NCI-H82 treated with DMSO at 0.1 percent for 48 hours (cell line): ENCODE data around the gene ZBTB2.
A peak's percentile ranks its signal among the peaks of the same experiment; 100 is the strongest.
"Not testable (repeated sequence)": the region's sequence is repeated elsewhere in the genome, so short reads cannot be mapped to it uniquely, and the experiment has no call there.

Source experiments
- DNase-seq: peaks from one replicate; lab custom pipeline; 2025; ENCODE audit not compliant: unreplicated experiment; lab: John Stamatoyannopoulos, UW

Gene ZBTB2

DNA sequence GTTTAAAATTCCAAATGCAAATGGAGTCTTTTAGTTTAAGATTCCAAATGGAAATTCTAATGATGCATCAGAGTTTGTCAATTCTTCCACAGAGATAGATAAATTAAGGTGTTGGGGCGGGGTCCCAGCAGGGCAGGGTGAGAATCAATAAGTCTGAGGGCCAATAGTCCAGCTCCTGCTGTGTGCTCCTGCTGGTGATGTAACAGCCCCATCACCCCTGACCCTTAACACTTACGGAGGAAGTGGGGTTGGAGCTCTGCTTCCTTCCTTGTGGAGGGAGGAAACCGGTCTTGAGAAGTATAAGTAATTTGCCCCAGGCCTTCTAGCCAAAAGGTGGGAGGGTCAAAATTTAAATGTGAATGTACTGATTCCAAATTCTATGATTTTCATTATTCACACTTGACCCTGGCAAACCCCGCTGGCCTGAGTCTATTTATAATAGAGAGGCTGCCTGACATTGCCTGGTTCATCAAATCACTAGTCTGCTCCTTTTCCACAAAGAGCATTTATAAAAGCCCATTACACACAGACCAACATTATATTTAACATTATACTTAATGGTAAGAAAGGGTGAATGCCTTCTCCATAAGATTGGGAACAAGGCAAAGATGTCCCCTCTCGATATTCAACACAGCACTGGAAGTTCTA is 17.2 kb downstream of the ZBTB2 start:
- no peak for DNase-seq

DNA sequence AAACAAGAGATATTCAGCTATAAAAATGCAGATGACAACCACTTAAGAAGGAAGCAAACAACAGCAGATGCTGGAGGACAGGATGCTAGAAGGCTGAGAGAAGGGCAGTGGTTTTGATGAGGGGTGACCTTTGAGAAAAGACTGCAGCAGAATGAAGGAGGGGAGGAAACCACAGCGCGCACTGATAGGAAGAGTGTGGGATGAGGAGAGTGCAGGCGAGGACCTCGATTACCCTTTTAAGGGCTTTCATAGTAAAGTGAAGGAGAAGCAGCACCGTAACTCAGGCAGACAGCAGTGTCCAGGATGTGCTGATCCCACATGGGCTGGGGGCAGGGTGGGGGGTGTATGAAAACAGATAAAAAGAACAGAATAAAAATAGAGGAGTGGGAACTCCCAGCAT is 19.2 kb downstream of the ZBTB2 start:
- DNase-seq = no peak

DNA sequence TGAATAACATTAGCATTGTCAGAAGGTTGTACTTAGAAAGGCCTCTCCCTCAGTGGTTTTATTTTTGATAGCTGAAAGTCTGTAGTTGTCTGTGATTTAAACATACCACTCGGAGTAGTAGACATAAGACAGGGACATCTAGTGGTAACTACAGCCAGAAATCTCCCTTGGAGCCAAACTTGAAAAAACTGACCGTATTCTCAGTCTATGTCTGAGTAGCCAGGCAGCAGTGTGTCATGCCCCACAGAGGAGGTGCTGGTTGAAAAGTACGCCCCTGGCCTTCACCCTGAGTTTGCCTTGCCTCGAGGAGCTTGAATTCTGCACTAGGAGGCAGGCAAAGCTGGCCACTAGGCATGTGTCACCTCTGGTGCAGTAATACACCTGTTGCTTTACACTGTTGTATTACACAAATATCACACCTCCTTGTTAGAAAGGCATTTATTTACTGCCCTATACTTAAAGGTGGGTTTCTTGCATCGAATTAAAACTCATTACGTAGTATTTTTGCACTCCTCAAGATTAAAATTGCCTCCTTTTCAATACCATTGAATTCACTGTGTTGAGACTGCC is 20.8 kb downstream of the ZBTB2 start:
- no peak for DNase-seq

GRCh38 chr6:151365233-151365632 is 26.1 kb downstream of the ZBTB2 start:
- no peak for DNase-seq

GRCh38 chr6:151359486-151359885 is 31.9 kb downstream of the ZBTB2 start:
- no peak for DNase-seq

DNA sequence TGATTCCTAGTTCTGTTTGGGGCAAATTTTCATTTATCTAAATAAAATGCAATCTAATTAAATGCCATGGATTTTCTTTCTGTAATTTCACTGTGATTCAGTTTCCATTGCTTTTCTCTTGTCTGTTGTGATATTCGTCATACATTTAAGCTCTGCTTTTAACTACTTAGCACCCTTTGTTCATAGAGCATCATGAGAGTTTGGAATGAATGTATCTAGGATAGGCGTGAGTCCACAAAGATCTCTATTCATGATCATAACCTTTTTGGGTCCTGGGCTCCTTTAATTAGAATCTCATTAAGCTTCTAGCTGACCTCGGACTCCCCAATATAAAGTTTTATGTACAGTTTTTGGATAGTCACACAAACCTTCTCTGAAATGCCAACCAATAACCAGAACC is 32.9 kb downstream of the ZBTB2 start:
- no peak for DNase-seq

DNA sequence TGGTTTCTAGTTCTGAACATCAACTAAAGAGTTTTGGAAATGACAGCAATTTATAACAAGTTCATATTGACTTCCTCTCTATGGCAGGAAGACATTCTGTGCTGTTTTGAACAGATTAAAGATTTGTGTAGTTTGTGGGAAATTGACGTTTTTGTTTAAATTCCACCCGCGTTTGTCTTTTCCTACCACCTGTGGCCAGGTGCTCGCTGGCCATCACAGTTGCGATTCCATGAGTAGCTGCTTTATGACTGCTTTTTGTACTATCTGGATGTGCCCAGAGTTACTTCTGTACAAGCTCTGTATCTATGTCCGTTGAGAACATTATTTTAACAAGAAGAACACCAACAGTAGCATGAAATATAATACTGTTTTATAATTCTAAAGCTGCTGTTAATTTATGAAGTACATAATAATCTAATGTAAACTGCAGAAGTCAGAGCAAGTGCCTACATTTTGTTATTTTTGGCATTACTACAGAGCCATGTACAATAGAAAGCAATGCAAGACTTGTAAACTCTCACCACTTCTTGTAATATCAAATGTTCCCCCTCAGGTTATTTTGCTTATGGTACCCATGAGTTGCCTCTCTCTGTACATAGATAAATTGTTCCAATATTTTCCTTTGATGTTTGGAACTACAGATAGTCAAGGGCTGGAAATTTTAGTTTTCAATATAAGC is 33.5 kb downstream of the ZBTB2 start:
- DNase-seq = no peak

DNA sequence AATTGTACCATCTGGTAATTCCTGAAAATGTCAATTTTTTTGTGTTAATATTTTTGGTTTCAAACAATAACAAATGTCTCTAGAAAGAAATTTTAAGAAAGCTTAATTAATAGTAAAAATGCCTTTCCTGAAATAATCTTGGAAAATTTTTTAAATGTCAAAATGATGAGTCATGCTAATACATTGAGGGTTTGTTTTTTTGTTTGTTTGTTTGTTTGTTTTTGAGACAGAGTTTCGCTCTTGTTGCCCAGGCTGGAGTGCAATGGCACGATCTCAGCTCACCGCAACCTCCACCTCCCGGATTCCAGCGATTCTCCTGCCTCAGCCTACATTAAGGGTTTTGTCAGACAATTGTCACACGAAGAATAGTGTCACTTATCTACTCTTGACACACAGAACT is 34.4 kb downstream of the ZBTB2 start:
- not testable (repeated sequence) for DNase-seq

DNA sequence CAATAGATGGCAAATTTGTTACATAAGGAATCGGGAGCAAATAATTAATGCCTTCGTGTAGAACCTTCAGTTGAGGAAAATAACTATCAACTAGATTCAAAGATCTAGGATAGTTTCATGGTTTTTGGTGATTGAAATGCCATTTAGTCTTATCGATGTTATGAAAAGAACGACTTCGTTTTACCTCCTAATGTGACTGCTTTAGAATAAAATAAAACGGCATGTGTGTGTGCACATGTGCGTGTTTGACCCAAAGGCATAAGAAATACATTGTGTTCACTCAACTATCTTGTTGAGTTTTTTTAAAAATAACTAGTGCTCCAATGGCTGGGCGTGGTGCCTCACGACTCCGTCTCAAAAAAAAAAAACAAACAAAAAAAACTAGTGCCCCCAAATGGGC is 37.6 kb downstream of the ZBTB2 start:
- no peak for DNase-seq

DNA sequence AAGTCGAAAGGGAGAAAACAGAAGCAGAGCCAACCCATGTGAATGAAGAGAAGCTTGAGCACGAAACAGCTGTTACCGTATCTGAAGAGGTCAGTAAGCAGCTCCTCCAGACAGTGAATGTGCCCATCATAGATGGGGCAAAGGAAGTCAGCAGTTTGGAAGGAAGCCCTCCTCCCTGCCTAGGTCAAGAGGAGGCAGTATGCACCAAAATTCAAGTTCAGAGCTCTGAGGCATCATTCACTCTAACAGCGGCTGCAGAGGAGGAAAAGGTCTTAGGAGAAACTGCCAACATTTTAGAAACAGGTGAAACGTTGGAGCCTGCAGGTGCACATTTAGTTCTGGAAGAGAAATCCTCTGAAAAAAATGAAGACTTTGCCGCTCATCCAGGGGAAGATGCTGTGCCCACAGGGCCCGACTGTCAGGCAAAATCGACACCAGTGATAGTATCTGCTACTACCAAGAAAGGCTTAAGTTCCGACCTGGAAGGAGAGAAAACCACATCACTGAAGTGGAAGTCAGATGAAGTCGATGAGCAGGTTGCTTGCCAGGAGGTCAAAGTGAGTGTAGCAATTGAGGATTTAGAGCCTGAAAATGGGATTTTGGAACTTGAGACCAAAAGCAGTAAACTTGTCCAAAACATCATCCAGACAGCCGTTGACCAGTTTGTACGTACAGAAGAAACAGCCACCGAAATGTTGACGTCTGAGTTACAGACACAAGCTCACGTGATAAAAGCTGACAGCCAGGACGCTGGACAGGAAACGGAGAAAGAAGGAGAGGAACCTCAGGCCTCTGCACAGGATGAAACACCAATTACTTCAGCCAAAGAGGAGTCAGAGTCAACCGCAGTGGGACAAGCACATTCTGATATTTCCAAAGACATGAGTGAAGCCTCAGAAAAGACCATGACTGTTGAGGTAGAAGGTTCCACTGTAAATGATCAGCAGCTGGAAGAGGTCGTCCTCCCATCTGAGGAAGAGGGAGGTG is 38.7 kb downstream of the ZBTB2 start:
- no peak for DNase-seq

DNA sequence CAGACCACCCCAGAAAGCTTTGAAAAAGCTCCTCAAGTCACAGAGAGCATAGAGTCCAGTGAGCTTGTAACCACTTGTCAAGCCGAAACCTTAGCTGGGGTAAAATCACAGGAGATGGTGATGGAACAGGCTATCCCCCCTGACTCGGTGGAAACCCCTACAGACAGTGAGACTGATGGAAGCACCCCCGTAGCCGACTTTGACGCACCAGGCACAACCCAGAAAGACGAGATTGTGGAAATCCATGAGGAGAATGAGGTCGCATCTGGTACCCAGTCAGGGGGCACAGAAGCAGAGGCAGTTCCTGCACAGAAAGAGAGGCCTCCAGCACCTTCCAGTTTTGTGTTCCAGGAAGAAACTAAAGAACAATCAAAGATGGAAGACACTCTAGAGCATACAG is 39.6 kb downstream of the ZBTB2 start:
- no peak for DNase-seq

GRCh38 chr6:151351146-151351700 is 40.1 kb downstream of the ZBTB2 start:
- DNase-seq = no peak

DNA sequence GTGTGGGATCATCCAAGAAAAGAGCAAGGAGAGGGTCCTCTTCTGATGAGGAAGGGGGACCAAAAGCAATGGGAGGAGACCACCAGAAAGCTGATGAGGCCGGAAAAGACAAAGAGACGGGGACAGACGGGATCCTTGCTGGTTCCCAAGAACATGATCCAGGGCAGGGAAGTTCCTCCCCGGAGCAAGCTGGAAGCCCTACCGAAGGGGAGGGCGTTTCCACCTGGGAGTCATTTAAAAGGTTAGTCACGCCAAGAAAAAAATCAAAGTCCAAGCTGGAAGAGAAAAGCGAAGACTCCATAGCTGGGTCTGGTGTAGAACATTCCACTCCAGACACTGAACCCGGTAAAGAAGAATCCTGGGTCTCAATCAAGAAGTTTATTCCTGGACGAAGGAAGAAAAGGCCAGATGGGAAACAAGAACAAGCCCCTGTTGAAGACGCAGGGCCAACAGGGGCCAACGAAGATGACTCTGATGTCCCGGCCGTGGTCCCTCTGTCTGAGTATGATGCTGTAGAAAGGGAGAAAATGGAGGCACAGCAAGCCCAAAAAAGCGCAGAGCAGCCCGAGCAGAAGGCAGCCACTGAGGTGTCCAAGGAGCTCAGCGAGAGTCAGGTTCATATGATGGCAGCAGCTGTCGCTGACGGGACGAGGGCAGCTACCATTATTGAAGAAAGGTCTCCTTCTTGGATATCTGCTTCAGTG is 40.8 kb downstream of the ZBTB2 start:
- DNase-seq = no peak

DNA sequence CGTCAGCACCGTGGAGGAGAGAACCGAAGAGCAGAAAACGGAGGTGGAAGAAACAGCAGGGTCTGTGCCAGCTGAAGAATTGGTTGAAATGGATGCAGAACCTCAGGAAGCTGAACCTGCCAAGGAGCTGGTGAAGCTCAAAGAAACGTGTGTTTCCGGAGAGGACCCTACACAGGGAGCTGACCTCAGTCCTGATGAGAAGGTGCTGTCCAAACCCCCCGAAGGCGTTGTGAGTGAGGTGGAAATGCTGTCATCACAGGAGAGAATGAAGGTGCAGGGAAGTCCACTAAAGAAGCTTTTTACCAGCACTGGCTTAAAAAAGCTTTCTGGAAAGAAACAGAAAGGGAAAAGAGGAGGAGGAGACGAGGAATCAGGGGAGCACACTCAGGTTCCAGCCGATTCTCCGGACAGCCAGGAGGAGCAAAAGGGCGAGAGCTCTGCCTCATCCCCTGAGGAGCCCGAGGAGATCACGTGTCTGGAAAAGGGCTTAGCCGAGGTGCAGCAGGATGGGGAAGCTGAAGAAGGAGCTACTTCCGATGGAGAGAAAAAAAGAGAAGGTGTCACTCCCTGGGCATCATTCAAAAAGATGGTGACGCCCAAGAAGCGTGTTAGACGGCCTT is 41.6 kb downstream of the ZBTB2 start:
- DNase-seq = peak; percentile 59

DNA sequence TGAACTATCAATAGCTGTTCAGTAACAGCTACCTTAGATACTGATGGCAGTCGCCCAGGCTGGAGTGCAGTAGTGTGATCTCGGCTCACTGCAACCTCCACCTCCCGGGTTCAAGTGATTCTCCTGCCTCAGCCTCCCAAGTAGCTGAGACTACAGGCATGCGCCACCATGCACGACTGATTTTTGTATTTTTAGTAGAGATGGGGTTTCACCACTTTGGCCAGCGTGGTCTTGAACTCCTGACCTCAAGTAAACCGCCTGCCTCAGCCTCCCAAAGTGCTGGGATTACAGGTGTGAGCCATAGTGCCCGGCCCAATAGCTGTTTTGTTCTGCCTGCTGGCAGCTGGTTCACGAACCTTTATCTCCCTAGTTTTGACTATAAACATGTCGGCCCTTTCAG is 48.6 kb downstream of the ZBTB2 start:
- DNase-seq = not testable (repeated sequence)

GRCh38 chr6:151341476-151342195 is 49.7 kb downstream of the ZBTB2 start:
- no peak for DNase-seq

- DNase-seq = no peak
Observed at GRCh38 chr6:151340219-151340978, 51.0 kb downstream of the ZBTB2 start.

DNA sequence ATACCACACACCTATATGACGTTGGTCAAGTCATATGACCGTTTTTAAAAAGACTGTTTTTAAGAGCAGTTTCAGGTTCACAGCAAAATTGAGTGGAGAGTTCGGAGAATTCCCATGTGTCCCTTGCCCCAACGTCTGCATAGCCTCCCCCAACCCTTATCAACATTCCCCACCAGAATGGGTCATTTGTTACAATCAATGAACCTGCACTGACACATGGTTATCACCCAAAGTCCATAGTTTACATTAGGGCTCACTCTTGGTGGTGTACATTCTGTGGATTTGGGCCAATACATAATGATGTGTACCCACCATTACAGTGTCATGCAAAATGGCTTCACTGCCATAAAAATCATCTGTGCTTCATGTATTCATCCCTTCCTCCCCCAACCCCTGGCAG is 52.0 kb downstream of the ZBTB2 start:
- no peak for DNase-seq
